OCI-LY1 (cell line): ENCODE measurements around the gene MCUB.

ENCODE experiments used
- H2AFZ ChIP-seq: fragments of 200-600 bp; sonication (generic), shearing (Covaris generic); 2 replicates; pipeline ENCODE4 v1.6.0; 2014; ENCODE audit warnings: antibody characterized with exemption, mild to moderate bottlenecking, low read length
- H3F3A ChIP-seq: fragments of 200-600 bp; sonication (generic), shearing (Covaris generic); 2 replicates; pipeline ENCODE4 v1.6.0; 2014; ENCODE audit warnings: mild to moderate bottlenecking, antibody characterized with exemption, low read length, moderate library complexity; ENCODE audit not compliant: insufficient read depth
- H3K27ac ChIP-seq: fragments of 200-600 bp; sonication (generic); 2 replicates; pipeline ENCODE4 v1.5.1; 2014; ENCODE audit warnings: low read length, mixed run types, mild to moderate bottlenecking, low read depth; ENCODE audit not compliant: poor library complexity, severe bottlenecking
- H3K27me3 ChIP-seq: fragments of 200-600 bp; sonication (generic); 2 replicates; pipeline ENCODE4 v1.6.0; 2014; ENCODE audit warnings: antibody characterized with exemption, mild to moderate bottlenecking, low read length, moderate library complexity; ENCODE audit not compliant: insufficient read depth
- H3K36me3 ChIP-seq: fragments of 200-600 bp; sonication (generic); 2 replicates; pipeline ENCODE4 v1.6.1; 2014; ENCODE audit warnings: mild to moderate bottlenecking, antibody characterized with exemption, low read length, moderate library complexity, mixed read lengths; ENCODE audit not compliant: insufficient read depth
- H3K4me1 ChIP-seq: fragments of 200-600 bp; sonication (generic); 2 replicates; pipeline ENCODE4 v1.5.1; 2014; ENCODE audit warnings: mild to moderate bottlenecking, low read length, moderate library complexity; ENCODE audit not compliant: insufficient read depth, severe bottlenecking
- H3K4me2 ChIP-seq: fragments of 200-600 bp; sonication (generic), shearing (Covaris generic); 2 replicates; pipeline ENCODE4 v1.6.1; 2014; ENCODE audit warnings: low read length
- H3K4me3 ChIP-seq: fragments of 200-600 bp; sonication (generic); 2 replicates; pipeline ENCODE4 v1.5.1; 2014; ENCODE audit warnings: low read length, low read depth, mild to moderate bottlenecking, mixed read lengths; ENCODE audit not compliant: poor library complexity, severe bottlenecking
- H3K79me2 ChIP-seq: fragments of 200-600 bp; shearing (Covaris generic); 2 replicates; pipeline ENCODE4 v1.6.1; 2016; ENCODE audit warnings: mixed run types, low read length, mixed read lengths; ENCODE audit not compliant: insufficient read depth
- H3K9ac ChIP-seq: fragments of 200-600 bp; sonication (generic), shearing (Covaris generic); 2 replicates; pipeline ENCODE4 v1.6.1; 2014; ENCODE audit warnings: mild to moderate bottlenecking, low read length, mixed read lengths
- H3K9me2 ChIP-seq: fragments of 200-600 bp; sonication (generic), shearing (Covaris generic); 2 replicates; pipeline ENCODE4 v1.6.1; 2014; ENCODE audit warnings: low read depth, mild to moderate bottlenecking, low read length, mixed read lengths
- H3K9me3 ChIP-seq: fragments of 200-600 bp; shearing (Covaris generic); 2 replicates; pipeline ENCODE4 v1.6.1; 2014; ENCODE audit warnings: low read length, mixed read lengths
- H4K20me1 ChIP-seq: fragments of 200-600 bp; sonication (generic), shearing (Covaris generic); 2 replicates; pipeline ENCODE4 v1.6.0; 2016; ENCODE audit warnings: mild to moderate bottlenecking, low read length; ENCODE audit not compliant: insufficient read depth
- EZH2 ChIP-seq: fragments of 200-600 bp; sonication (generic), shearing (Covaris generic); IDR thresholded peaks from 2 replicates; pipeline ENCODE4 v1.8.0; 2017; ENCODE audit warnings: borderline replicate concordance, mixed run types, mild to moderate bottlenecking, antibody characterized with exemption, low read length, moderate library complexity, mixed read lengths
- TF ChIP-seq, protein P1 (sequence below): fragments of 200-600 bp; sonication (generic), shearing (Covaris generic); IDR thresholded peaks from 2 replicates; pipeline ENCODE4 v1.5.1; 2017; ENCODE audit warnings: mild to moderate bottlenecking, antibody characterized with exemption, low read length, moderate library complexity, mixed read lengths

The MCUB gene

GRCh38 chr4:109532182-109532581, 27.9 kb upstream of the MCUB start:
- TF ChIP-seq EZH2, result no peak
- TF ChIP-seq, protein P1, sequence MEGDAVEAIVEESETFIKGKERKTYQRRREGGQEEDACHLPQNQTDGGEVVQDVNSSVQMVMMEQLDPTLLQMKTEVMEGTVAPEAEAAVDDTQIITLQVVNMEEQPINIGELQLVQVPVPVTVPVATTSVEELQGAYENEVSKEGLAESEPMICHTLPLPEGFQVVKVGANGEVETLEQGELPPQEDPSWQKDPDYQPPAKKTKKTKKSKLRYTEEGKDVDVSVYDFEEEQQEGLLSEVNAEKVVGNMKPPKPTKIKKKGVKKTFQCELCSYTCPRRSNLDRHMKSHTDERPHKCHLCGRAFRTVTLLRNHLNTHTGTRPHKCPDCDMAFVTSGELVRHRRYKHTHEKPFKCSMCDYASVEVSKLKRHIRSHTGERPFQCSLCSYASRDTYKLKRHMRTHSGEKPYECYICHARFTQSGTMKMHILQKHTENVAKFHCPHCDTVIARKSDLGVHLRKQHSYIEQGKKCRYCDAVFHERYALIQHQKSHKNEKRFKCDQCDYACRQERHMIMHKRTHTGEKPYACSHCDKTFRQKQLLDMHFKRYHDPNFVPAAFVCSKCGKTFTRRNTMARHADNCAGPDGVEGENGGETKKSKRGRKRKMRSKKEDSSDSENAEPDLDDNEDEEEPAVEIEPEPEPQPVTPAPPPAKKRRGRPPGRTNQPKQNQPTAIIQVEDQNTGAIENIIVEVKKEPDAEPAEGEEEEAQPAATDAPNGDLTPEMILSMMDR, result no peak
- Histone ChIP-seq H3K9ac (no peak overlapping the region), H3K27me3 (no peaks in the 10 kb centered on the region), H3K27ac (no peak overlapping the region), H3K9me2 (no peaks in the 10 kb centered on the region), H2AFZ (no peak overlapping the region), H3K4me2 (no peak overlapping the region), H3K4me1 (no peaks in the 10 kb centered on the region), H3K9me3 (no peaks in the 10 kb centered on the region), H3K36me3 (peaks cover 78% of the 10 kb centered on the region), H4K20me1 (no peaks in the 10 kb centered on the region), H3K4me3 (no peak overlapping the region), H3F3A (no peaks in the 10 kb centered on the region), H3K79me2 (no peaks in the 10 kb centered on the region)

GRCh38 chr4:109545401-109545800, 14.6 kb upstream of the MCUB start:
- Histone ChIP-seq H3K4me1 (no peaks in the 10 kb centered on the region), H3K4me3 (no peak overlapping the region), H3K4me2 (no peak overlapping the region), H2AFZ (no peak overlapping the region), H3K27ac (no peak overlapping the region), H3K9ac (no peak overlapping the region), H3K9me3 (no peaks in the 10 kb centered on the region), H4K20me1 (no peaks in the 10 kb centered on the region), H3K79me2 (no peaks in the 10 kb centered on the region), H3K9me2 (no peaks in the 10 kb centered on the region), H3F3A (no peaks in the 10 kb centered on the region), H3K36me3 (peaks cover 7% of the 10 kb centered on the region; the same call in 1 of the 2 replicates), H3K27me3 (no peaks in the 10 kb centered on the region)
- no peak for TF ChIP-seq EZH2
- TF ChIP-seq, protein P1, result no peak

DNA sequence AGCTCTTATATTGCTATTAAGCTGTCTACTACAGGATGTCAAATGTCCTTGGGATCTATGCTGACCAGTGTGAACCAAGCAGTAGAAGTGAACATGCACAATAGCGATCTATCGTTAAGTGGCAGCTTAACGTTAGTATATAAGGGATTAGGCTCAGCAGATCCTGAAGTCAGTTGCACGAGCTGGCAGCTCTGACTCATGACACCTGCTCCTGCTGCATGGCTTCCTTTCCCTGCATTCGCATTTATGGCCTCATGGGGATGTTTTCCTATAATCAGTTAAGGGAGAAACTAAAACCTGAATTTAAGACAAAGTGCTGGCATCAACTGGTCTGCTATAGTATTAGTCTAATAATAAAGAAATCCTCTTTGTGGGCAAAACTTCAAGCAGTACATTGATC, 12.7 kb upstream of the MCUB start:
- Histone ChIP-seq H3K4me2 (no peak overlapping the region), H4K20me1 (no peaks in the 10 kb centered on the region), H2AFZ (no peak overlapping the region), H3F3A (no peaks in the 10 kb centered on the region), H3K9me3 (no peaks in the 10 kb centered on the region), H3K36me3 (no peaks in the 10 kb centered on the region), H3K27me3 (no peaks in the 10 kb centered on the region), H3K4me1 (no peaks in the 10 kb centered on the region), H3K4me3 (no peak overlapping the region), H3K9ac (no peak overlapping the region), H3K9me2 (no peaks in the 10 kb centered on the region), H3K27ac (no peak overlapping the region), H3K79me2 (no peaks in the 10 kb centered on the region)
- TF ChIP-seq, protein P1, result no peak
- no peak for TF ChIP-seq EZH2
